Measurements from ENCODE around the gene KLRF1.
"Not testable (repeated sequence)": the region's sequence is repeated elsewhere in the genome, so short reads cannot be mapped to it uniquely, and the experiment has no call there.

Gene KLRF1

GRCh38 chr12:9872162-9872561 is 44.9 kb downstream of the KLRF1 start:
- DNase-seq = no peak

- DNase-seq = no peak
Measured at GRCh38 chr12:9872742-9873141, 45.5 kb downstream of the KLRF1 start.

GRCh38 chr12:9876120-9876519 is 48.8 kb downstream of the KLRF1 start:
- not testable (repeated sequence) for DNase-seq

GRCh38 chr12:9880532-9881078 is 53.3 kb downstream of the KLRF1 start:
- DNase-seq = no peak

- DNase-seq = no peak
Measured at GRCh38 chr12:9881246-9881645, 54.0 kb downstream of the KLRF1 start, which contains the start of gene KLRF2. Gene KLRF2 (plus strand): TSS chr12:9881489. CDS start chr12:9881596, 107 bp downstream.

DNA sequence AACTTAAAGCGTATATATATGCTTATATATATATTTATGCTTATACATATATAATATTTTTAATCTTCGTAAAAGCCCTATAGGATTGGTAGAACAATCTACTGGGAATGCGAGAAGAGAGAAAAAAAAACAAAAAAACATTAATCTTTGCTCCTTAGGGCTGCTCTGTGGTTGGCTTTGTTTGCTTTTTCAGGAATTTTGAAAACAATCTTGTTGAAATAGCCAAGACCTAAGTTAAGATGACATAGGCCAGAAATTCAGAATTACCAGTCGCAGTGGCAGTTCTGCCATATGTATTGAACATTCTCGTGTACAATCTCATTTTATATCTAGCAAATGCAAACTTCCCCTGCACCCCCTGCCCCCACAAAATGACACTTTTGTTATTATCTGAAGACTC is 54.7 kb downstream of the KLRF1 start:
- no peak for DNase-seq

DNA sequence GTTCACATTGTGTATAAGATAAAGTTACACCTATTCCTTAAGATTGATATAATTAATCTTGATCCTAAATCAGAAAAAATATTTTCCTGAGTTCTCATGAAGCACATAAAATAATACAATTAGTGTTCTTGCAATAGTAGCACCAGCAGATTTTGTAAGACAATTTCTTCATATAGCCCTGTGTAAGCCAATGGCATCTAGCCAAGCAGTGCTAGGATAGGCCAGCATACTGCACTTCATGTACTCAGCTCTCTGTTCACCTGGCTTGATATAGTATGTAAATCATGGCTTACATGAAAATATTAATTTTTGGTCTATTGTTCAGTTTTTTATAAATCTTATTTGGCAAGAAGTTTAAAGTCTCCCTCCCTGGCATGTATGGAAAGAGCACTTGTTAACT is 55.9 kb downstream of the KLRF1 start:
- no peak for DNase-seq

DNA sequence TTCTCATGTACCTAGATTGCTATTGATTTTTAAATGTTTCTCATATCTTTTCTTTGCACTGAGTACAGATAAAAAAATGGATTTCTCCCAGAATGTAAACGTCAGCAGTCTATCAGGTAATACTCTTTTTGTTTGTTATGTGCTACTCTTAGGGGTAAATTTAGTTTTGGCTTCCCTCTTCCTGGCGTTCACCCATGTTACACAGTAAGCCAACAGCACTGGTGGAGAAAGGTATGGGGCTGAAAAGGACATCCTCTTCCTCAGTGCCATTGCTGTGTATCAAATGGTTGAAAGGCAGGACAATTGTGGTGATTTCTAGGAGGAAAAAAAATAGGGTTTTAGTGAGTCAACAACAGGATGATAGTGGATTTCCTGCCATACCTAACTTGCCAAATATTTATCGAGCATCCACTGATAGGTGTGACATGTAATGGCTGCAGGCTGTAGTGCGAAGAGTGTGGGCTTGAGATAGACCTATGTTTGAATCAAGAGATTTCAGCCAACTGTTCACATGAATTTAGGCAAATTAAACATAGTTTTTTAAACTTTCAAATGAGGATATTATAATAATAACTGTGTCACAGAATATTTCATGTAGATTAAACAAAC is 61.5 kb downstream of the KLRF1 start:
- no peak for DNase-seq
